GM23338 (cell line): Measurements from ENCODE around the gene TTYH3. TPM values are rescaled to one million over a fixed set of nuclear protein-coding genes. Genes with fewer than 3 reads are reported as not detected.

Experiments used
- ATAC-seq: fragments of 200-7000 bp; cut with Tn5 transposase; 3 replicates; pipeline ENCODE4 v1.9.1; 2020
- DNase-seq: peaks from one replicate; pipeline ENCODE4 v3.0.0-alpha.2; 2015; ENCODE audit warnings: low spot score
- H2AFZ ChIP-seq: fragments of 200-600 bp; sonication (generic); 2 replicates; pipeline ENCODE4 v1.8.0; 2016; ENCODE audit warnings: antibody characterized with exemption, mild to moderate bottlenecking, moderate library complexity
- H3F3A ChIP-seq: fragments of 200-600 bp; sonication (generic); replicated peaks from 2 replicates; pipeline ENCODE4 v1.8.0; 2017; ENCODE audit warnings: antibody characterized with exemption, mixed run types, low read depth
- H3K27ac ChIP-seq: fragments of 200-600 bp; sonication (generic); 2 replicates; pipeline ENCODE4 v1.6.1; 2016; ENCODE audit warnings: low read depth
- H3K27me3 ChIP-seq: fragments of 200-600 bp; sonication (generic); 2 replicates; pipeline ENCODE4 v1.8.0; 2016; ENCODE audit warnings: mild to moderate bottlenecking, mixed run types, moderate library complexity; ENCODE audit not compliant: insufficient read depth
- H3K36me3 ChIP-seq: fragments of 200-600 bp; sonication (generic); 2 replicates; pipeline ENCODE4 v1.8.0; 2016; ENCODE audit warnings: mild to moderate bottlenecking; ENCODE audit not compliant: insufficient read depth
- H3K4me1 ChIP-seq: fragments of 200-600 bp; sonication (generic); 2 replicates; pipeline ENCODE4 v1.8.0; 2016; ENCODE audit warnings: mild to moderate bottlenecking, moderate library complexity; ENCODE audit not compliant: insufficient read depth
- H3K4me2 ChIP-seq: fragments of 200-600 bp; sonication (generic); 2 replicates; pipeline ENCODE4 v1.7.1; 2017; ENCODE audit warnings: mixed run types
- H3K4me3 ChIP-seq: fragments of 200-600 bp; sonication (generic); 2 replicates; pipeline ENCODE4 v1.6.1; 2016; ENCODE audit warnings: mixed run types
- H3K79me2 ChIP-seq: fragments of 200-600 bp; sonication (generic); replicated peaks from 2 replicates; pipeline ENCODE4 v1.8.0; 2017; ENCODE audit warnings: mild to moderate bottlenecking; ENCODE audit not compliant: insufficient read depth
- H3K9me2 ChIP-seq: fragments of 200-600 bp; sonication (generic); 2 replicates; pipeline ENCODE4 v1.8.0; 2017; ENCODE audit not compliant: insufficient read depth
- H4K20me1 ChIP-seq: fragments of 200-600 bp; sonication (generic); replicated peaks from 2 replicates; pipeline ENCODE4 v1.8.0; 2017; ENCODE audit warnings: mild to moderate bottlenecking; ENCODE audit not compliant: insufficient read depth
- H3K27ac Mint-ChIP-seq: 2 replicates; pipeline ENCODE4 v1.8.0; 2020; ENCODE audit warnings: inconsistent platforms, mild to moderate bottlenecking, moderate library complexity, mixed read lengths
- H3K27me3 Mint-ChIP-seq: 3 replicates; pipeline ENCODE4 v1.8.0; 2022; ENCODE audit warnings: low read depth, mild to moderate bottlenecking, moderate library complexity, mixed read lengths, inconsistent platforms; ENCODE audit not compliant: insufficient read depth, poor library complexity
- H3K36me3 Mint-ChIP-seq: 3 replicates; pipeline ENCODE4 v1.8.0; 2021; ENCODE audit warnings: low read depth, mild to moderate bottlenecking, inconsistent platforms, moderate library complexity, mixed read lengths
- H3K4me1 Mint-ChIP-seq: 3 replicates; pipeline ENCODE4 v1.8.0; 2020; ENCODE audit warnings: mild to moderate bottlenecking, inconsistent platforms, mixed read lengths
- H3K4me3 Mint-ChIP-seq: 3 replicates; pipeline ENCODE4 v1.8.0; 2021; ENCODE audit warnings: moderate library complexity, mild to moderate bottlenecking, inconsistent platforms, mixed read lengths
- H3K9me3 Mint-ChIP-seq: 3 replicates; pipeline ENCODE4 v1.8.0; 2020; ENCODE audit warnings: moderate library complexity, mild to moderate bottlenecking, inconsistent platforms, mixed read lengths
- CREB1 ChIP-seq: fragments of 250-450 bp; sonication (Bioruptor Pico); IDR thresholded peaks from 2 replicates; pipeline ENCODE4 v1.5.0; 2020; ENCODE audit warnings: low read depth, mild to moderate bottlenecking, moderate library complexity
- EZH2 ChIP-seq: fragments of 200-600 bp; sonication (generic); IDR thresholded peaks from one replicate; pipeline ENCODE4 v1.8.0; 2017; ENCODE audit warnings: antibody characterized with exemption, mild to moderate bottlenecking, low read depth; ENCODE audit not compliant: unreplicated experiment
- EZH2phosphoT487 ChIP-seq: fragments of 200-600 bp; sonication (generic); IDR thresholded peaks from one replicate; pipeline ENCODE4 v1.8.1; 2018; ENCODE audit warnings: antibody characterized with exemption; ENCODE audit not compliant: unreplicated experiment
- JUNB ChIP-seq: IDR thresholded peaks from one replicate; pipeline ENCODE4 v1.6.1; 2016; ENCODE audit warnings: antibody characterized with exemption; ENCODE audit not compliant: unreplicated experiment
- POLR2AphosphoS5 ChIP-seq: IDR thresholded peaks from 2 replicates; pipeline ENCODE4 v1.6.1; 2016; ENCODE audit warnings: antibody characterized with exemption, low read depth
- STAT1 ChIP-seq: IDR thresholded peaks from one replicate; pipeline ENCODE4 v1.6.1; 2016; ENCODE audit warnings: antibody characterized with exemption; ENCODE audit not compliant: unreplicated experiment
- ZNF331 ChIP-seq: fragments of 250-450 bp; sonication (Bioruptor Pico); IDR thresholded peaks from 2 replicates; pipeline ENCODE4 v1.5.0; 2020; ENCODE audit warnings: low read depth, mild to moderate bottlenecking, moderate library complexity
- polyA plus RNA-seq: library from polyadenylated mRNA; unstranded; fragments of >200 nt; fragmentation: Nextera tagmentation; extraction: Ambion mirVana; gene quantifications from 2 replicates; pipeline ENCODE4 v1.2.1, GENCODE V29; 2016
- total RNA-seq: library from RNA; depleted of rRNA; stranded (reverse); fragments of >200 nt; shearing (Covaris generic); gene quantifications from 2 replicates; pipeline ENCODE4 v1.2.3, GENCODE V29; 2014
- TF ChIP-seq, protein P1 (sequence below): IDR thresholded peaks from one replicate; pipeline ENCODE4 v1.6.1; 2018; ENCODE audit warnings: antibody characterized with exemption; ENCODE audit not compliant: unreplicated experiment
- TF ChIP-seq, protein P2 (sequence below): IDR thresholded peaks from 2 replicates; pipeline ENCODE4 v1.6.1; 2016; ENCODE audit warnings: antibody characterized with exemption
- TF ChIP-seq, protein P3 (sequence below): fragments of 250-450 bp; sonication (Bioruptor Pico); IDR thresholded peaks from 2 replicates; pipeline ENCODE4 v1.5.0; 2020; ENCODE audit warnings: mild to moderate bottlenecking, moderate library complexity

The TTYH3 gene
- total and polyA plus RNA-seq, 2 experiments from 2014 or later = 59.6 to 126 TPM

DNA sequence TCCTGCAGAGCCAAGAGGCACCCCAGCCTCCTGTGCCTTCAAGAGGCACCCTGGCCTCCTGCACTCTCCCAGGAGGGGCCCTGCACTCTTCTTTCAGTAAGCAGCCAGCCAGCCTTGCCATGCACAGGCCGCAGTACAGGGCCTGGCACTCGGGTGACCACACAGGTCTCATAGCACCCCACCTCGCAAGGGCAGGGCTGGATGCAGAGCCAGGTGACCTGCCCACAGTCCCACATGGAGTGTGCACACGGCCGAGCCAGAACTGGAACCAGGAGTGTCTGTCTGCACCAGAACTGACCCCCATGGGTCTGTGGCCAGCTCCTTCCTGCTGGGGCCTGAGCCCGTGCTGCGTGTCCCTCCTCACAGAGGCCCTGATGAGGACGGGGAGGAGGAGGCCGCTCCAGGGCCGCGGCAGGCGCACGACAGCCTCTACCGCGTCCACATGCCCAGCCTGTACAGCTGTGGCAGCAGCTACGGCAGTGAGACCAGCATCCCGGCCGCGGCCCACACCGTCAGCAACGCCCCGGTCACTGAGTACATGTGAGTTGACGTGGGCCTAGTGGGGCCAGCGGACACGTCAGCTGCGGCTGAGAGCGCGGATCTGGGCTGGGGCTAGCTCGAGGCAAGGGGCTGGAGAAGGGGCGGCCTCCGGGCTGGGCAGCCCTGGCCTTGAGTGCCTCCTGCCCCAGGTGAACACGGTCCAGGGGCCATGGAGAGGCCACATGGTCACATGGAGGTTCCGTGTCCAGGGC lies 26.3 kb downstream of the TTYH3 start:
- Histone ChIP-seq H2AFZ (no peak overlapping the region), H3K36me3 (0 out of 2 replicates have a peak, but pooled peaks cover 3% of the 10 kb centered on the region), H3K79me2 (no peaks in the 10 kb centered on the region), H3K4me2 (no peak overlapping the region), H3K4me1 (no peaks in the 10 kb centered on the region), H3K27me3 (no peaks in the 10 kb centered on the region), H3F3A (no peaks in the 10 kb centered on the region), H3K4me3 (no peak overlapping the region), H3K27ac (no peak overlapping the region), H3K9me2 (no peaks in the 10 kb centered on the region), H4K20me1 (no peaks in the 10 kb centered on the region; the same call in 1 of the 2 replicates)
- Mint-ChIP-seq H3K4me3 (no peak overlapping the region), H3K27me3 (peaks cover 12% of the 10 kb centered on the region), H3K4me1 (no peaks in the 10 kb centered on the region; the same call in 2 of the 3 replicates), H3K9me3 (no peaks in the 10 kb centered on the region), H3K36me3 (peaks cover 18% of the 10 kb centered on the region), H3K27ac (no peak overlapping the region)
- TF ChIP-seq ZNF331 (CRISPR knock-in tag) (no peak), JUNB (no peak), POLR2AphosphoS5 (no peak; the same call in 1 of the 2 replicates), STAT1 (no peak), EZH2 (no peak), CREB1 (CRISPR knock-in tag) (no peak), EZH2phosphoT487 (no peak)
- TF ChIP-seq, protein P1, sequence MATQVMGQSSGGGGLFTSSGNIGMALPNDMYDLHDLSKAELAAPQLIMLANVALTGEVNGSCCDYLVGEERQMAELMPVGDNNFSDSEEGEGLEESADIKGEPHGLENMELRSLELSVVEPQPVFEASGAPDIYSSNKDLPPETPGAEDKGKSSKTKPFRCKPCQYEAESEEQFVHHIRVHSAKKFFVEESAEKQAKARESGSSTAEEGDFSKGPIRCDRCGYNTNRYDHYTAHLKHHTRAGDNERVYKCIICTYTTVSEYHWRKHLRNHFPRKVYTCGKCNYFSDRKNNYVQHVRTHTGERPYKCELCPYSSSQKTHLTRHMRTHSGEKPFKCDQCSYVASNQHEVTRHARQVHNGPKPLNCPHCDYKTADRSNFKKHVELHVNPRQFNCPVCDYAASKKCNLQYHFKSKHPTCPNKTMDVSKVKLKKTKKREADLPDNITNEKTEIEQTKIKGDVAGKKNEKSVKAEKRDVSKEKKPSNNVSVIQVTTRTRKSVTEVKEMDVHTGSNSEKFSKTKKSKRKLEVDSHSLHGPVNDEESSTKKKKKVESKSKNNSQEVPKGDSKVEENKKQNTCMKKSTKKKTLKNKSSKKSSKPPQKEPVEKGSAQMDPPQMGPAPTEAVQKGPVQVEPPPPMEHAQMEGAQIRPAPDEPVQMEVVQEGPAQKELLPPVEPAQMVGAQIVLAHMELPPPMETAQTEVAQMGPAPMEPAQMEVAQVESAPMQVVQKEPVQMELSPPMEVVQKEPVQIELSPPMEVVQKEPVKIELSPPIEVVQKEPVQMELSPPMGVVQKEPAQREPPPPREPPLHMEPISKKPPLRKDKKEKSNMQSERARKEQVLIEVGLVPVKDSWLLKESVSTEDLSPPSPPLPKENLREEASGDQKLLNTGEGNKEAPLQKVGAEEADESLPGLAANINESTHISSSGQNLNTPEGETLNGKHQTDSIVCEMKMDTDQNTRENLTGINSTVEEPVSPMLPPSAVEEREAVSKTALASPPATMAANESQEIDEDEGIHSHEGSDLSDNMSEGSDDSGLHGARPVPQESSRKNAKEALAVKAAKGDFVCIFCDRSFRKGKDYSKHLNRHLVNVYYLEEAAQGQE = no peak
- TF ChIP-seq, protein P2, sequence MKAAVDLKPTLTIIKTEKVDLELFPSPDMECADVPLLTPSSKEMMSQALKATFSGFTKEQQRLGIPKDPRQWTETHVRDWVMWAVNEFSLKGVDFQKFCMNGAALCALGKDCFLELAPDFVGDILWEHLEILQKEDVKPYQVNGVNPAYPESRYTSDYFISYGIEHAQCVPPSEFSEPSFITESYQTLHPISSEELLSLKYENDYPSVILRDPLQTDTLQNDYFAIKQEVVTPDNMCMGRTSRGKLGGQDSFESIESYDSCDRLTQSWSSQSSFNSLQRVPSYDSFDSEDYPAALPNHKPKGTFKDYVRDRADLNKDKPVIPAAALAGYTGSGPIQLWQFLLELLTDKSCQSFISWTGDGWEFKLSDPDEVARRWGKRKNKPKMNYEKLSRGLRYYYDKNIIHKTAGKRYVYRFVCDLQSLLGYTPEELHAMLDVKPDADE = no peak
- TF ChIP-seq, protein P3, sequence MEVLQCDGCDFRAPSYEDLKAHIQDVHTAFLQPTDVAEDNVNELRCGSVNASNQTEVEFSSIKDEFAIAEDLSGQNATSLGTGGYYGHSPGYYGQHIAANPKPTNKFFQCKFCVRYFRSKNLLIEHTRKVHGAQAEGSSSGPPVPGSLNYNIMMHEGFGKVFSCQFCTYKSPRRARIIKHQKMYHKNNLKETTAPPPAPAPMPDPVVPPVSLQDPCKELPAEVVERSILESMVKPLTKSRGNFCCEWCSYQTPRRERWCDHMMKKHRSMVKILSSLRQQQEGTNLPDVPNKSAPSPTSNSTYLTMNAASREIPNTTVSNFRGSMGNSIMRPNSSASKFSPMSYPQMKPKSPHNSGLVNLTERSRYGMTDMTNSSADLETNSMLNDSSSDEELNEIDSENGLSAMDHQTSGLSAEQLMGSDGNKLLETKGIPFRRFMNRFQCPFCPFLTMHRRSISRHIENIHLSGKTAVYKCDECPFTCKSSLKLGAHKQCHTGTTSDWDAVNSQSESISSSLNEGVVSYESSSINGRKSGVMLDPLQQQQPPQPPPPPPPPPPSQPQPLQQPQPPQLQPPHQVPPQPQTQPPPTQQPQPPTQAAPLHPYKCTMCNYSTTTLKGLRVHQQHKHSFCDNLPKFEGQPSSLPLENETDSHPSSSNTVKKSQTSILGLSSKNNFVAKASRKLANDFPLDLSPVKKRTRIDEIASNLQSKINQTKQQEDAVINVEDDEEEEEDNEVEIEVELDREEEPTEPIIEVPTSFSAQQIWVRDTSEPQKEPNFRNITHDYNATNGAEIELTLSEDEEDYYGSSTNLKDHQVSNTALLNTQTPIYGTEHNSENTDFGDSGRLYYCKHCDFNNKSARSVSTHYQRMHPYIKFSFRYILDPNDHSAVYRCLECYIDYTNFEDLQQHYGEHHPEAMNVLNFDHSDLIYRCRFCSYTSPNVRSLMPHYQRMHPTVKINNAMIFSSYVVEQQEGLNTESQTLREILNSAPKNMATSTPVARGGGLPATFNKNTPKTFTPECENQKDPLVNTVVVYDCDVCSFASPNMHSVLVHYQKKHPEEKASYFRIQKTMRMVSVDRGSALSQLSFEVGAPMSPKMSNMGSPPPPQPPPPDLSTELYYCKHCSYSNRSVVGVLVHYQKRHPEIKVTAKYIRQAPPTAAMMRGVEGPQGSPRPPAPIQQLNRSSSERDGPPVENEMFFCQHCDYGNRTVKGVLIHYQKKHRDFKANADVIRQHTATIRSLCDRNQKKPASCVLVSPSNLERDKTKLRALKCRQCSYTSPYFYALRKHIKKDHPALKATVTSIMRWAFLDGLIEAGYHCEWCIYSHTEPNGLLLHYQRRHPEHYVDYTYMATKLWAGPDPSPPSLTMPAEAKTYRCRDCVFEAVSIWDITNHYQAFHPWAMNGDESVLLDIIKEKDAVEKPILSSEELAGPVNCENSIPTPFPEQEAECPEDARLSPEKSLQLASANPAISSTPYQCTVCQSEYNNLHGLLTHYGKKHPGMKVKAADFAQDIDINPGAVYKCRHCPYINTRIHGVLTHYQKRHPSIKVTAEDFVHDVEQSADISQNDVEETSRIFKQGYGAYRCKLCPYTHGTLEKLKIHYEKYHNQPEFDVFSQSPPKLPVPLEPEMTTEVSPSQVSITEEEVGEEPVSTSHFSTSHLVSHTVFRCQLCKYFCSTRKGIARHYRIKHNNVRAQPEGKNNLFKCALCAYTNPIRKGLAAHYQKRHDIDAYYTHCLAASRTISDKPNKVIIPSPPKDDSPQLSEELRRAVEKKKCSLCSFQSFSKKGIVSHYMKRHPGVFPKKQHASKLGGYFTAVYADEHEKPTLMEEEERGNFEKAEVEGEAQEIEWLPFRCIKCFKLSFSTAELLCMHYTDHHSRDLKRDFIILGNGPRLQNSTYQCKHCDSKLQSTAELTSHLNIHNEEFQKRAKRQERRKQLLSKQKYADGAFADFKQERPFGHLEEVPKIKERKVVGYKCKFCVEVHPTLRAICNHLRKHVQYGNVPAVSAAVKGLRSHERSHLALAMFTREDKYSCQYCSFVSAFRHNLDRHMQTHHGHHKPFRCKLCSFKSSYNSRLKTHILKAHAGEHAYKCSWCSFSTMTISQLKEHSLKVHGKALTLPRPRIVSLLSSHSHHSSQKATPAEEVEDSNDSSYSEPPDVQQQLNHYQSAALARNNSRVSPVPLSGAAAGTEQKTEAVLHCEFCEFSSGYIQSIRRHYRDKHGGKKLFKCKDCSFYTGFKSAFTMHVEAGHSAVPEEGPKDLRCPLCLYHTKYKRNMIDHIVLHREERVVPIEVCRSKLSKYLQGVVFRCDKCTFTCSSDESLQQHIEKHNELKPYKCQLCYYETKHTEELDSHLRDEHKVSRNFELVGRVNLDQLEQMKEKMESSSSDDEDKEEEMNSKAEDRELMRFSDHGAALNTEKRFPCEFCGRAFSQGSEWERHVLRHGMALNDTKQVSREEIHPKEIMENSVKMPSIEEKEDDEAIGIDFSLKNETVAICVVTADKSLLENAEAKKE (CRISPR knock-in tag) = no peak
- no peak for DNase-seq
- ATAC-seq = no peak
